GM18519 (cell line): ENCODE measurements around the gene SOX5.
"Not testable (repeated sequence)": the region's sequence is repeated elsewhere in the genome, so short reads cannot be mapped to it uniquely, and the experiment has no call there.

Experiments used
- ATAC-seq: cut with Tn5 transposase; IDR thresholded peaks from one replicate; pipeline ENCODE4 v1.9.1; 2021; ENCODE audit warnings: mild to moderate bottlenecking, moderate library complexity; ENCODE audit not compliant: unreplicated experiment, low FRiP score

SOX5 gene

GRCh38 chr12:23851602-23852001 is 97.9 kb downstream of the SOX5 start:
- ATAC-seq, result no peak

GRCh38 chr12:23847857-23848256 is 101.6 kb downstream of the SOX5 start:
- ATAC-seq, result no peak

- ATAC-seq, result no peak
Measured at GRCh38 chr12:23843958-23844357, 105.5 kb downstream of the SOX5 start.

- ATAC-seq, result no peak
Measured at GRCh38 chr12:23834076-23834475, 115.4 kb downstream of the SOX5 start.

- ATAC-seq, result no peak
Measured at GRCh38 chr12:23831739-23832138, 117.7 kb downstream of the SOX5 start.

- ATAC-seq, result no peak
Measured at GRCh38 chr12:23830210-23830609, 119.3 kb downstream of the SOX5 start.

GRCh38 chr12:23827353-23827752 is 122.1 kb downstream of the SOX5 start:
- ATAC-seq, result no peak

GRCh38 chr12:23825124-23825523 is 124.3 kb downstream of the SOX5 start:
- not testable (repeated sequence) for ATAC-seq

GRCh38 chr12:23824358-23824757 is 125.1 kb downstream of the SOX5 start:
- no peak for ATAC-seq

GRCh38 chr12:23822883-23823282 is 126.6 kb downstream of the SOX5 start:
- not testable (repeated sequence) for ATAC-seq

GRCh38 chr12:23817345-23817744 is 132.1 kb downstream of the SOX5 start:
- ATAC-seq, result no peak

GRCh38 chr12:23816394-23816851 is 133.0 kb downstream of the SOX5 start:
- ATAC-seq, result no peak

GRCh38 chr12:23815810-23816209 is 133.7 kb downstream of the SOX5 start:
- ATAC-seq, result no peak

GRCh38 chr12:23813206-23813605 is 136.3 kb downstream of the SOX5 start:
- no peak for ATAC-seq

- no peak for ATAC-seq
Measured at GRCh38 chr12:23810329-23810902, 139.1 kb downstream of the SOX5 start.

GRCh38 chr12:23803540-23803939 is 145.9 kb downstream of the SOX5 start:
- no peak for ATAC-seq

- ATAC-seq, result no peak
Measured at GRCh38 chr12:23795494-23795893, 154.0 kb downstream of the SOX5 start.

GRCh38 chr12:23781118-23781517 is 168.4 kb downstream of the SOX5 start:
- ATAC-seq, result no peak

GRCh38 chr12:23775208-23775607 is 174.3 kb downstream of the SOX5 start:
- ATAC-seq, result no peak

GRCh38 chr12:23771240-23771949 is 178.1 kb downstream of the SOX5 start:
- no peak for ATAC-seq

GRCh38 chr12:23770202-23770938 is 179.1 kb downstream of the SOX5 start:
- ATAC-seq, result no peak

GRCh38 chr12:23767834-23768233 is 181.6 kb downstream of the SOX5 start:
- no peak for ATAC-seq
